B cell (primary cell): ENCODE data around the gene ICOS. TPM values are rescaled to one million over a fixed set of nuclear protein-coding genes. Genes with fewer than 3 reads are reported as not detected.

Experiments
- ATAC-seq: fragments of 200-7000 bp; cut with Tn5 transposase; one replicate; pipeline ENCODE4 v1.10.0; 2021; ENCODE audit warnings: low read depth, mild to moderate bottlenecking, moderate number of reproducible peaks, moderate library complexity
- CTCF ChIA-PET: fragments of 350-600 bp; sonication (Branson Sonifier 250); formaldehyde crosslinking; loops from one replicate; lab custom pipeline; 2021; ENCODE audit warnings: antibody characterized with exemption, inconsistent platforms; lab: Charles Lee
- POLR2A ChIA-PET: fragments of 350-600 bp; sonication (Branson Sonifier 250); formaldehyde crosslinking; loops from one replicate; lab custom pipeline; 2021; ENCODE audit warnings: antibody characterized with exemption; lab: Charles Lee
- DNase-seq: peaks from one replicate; pipeline ENCODE4 v3.0.0; 2013
- H2AFZ ChIP-seq: 2 replicates; pipeline ENCODE4 v1.6.1; 2012; ENCODE audit warnings: mild to moderate bottlenecking, low read depth, low read length; ENCODE audit not compliant: insufficient read depth, poor library complexity, severe bottlenecking
- H3K27ac ChIP-seq, 2 donors: 1 replicate in 1 of 2; 2 replicates in 1 of 2; pipeline ENCODE4 v1.5.1; 2012 to 2013; ENCODE audit warnings: low read length in 2 of 2, mild to moderate bottlenecking in 2 of 2, moderate library complexity in 1 of 2
- H3K27me3 ChIP-seq, 4 experiments: fragments of 200-600 bp in 1 of 4; sonication (generic) in 1 of 4; replicated peaks in 1 of 4; 1 replicate in 2 of 4; 2 replicates in 2 of 4; pipeline versions ENCODE4 v1.6.1 to v1.7.0; 2013 to 2016; ENCODE audit warnings: low read length in 3 of 4, mild to moderate bottlenecking in 2 of 4, mixed read lengths in 1 of 4, moderate library complexity in 1 of 4; ENCODE audit not compliant: insufficient read depth in 4 of 4, control insufficient read depth in 3 of 4; ENCODE audit errors: control extremely low read depth in 1 of 4
- H3K36me3 ChIP-seq, 2 experiments: replicated peaks in 1 of 2; 1 replicate in 1 of 2; 2 replicates in 1 of 2; pipeline versions ENCODE4 v1.6.1 to v1.7.1; 2013; ENCODE audit warnings: low read length in 1 of 2; ENCODE audit not compliant: insufficient read depth in 2 of 2, control insufficient read depth in 1 of 2; ENCODE audit errors: control extremely low read depth in 1 of 2, extremely low read depth in 1 of 2
- H3K4me1 ChIP-seq, 2 donors: fragments of 200-600 bp in 1 of 2; sonication (generic) in 1 of 2; 1 replicate in 1 of 2; 2 replicates in 1 of 2; pipeline versions ENCODE4 v1.5.1 to v1.6.1; 2013 to 2017; ENCODE audit warnings: low read length in 2 of 2; ENCODE audit not compliant: control insufficient read depth in 2 of 2, insufficient read depth in 2 of 2
- H3K4me2 ChIP-seq: replicated peaks from 2 replicates; pipeline ENCODE3; 2012; ENCODE audit warnings: mild to moderate bottlenecking, low read depth, low read length; ENCODE audit not compliant: poor library complexity, severe bottlenecking
- H3K4me3 ChIP-seq, 5 experiments: fragments of 200-600 bp in 1 of 5; sonication (generic) in 1 of 5; 1 replicate in 3 of 5; 2 replicates in 2 of 5; pipeline versions ENCODE4 v1.5.1 to v1.7.0; 2011 to 2016; ENCODE audit warnings: low read length in 4 of 5, mild to moderate bottlenecking in 4 of 5, low read depth in 2 of 5, control low read depth in 1 of 5, moderate library complexity in 1 of 5; ENCODE audit not compliant: insufficient read depth in 1 of 5; ENCODE audit errors: control extremely low read depth in 1 of 5, extremely low read depth in 1 of 5
- H3K79me2 ChIP-seq: fragments of 200-600 bp; sonication (generic); one replicate; pipeline ENCODE4 v1.6.0; 2016; ENCODE audit warnings: low read length; ENCODE audit not compliant: control insufficient read depth, insufficient read depth
- H3K9ac ChIP-seq: fragments of 200-600 bp; sonication (generic); 2 replicates; pipeline ENCODE4 v1.6.1; 2017; ENCODE audit warnings: mild to moderate bottlenecking, low read length, moderate library complexity
- H3K9me3 ChIP-seq, 3 donors: one replicate each; pipeline versions ENCODE4 v1.6.1 to v1.7.1; 2013; ENCODE audit warnings: low read length in 2 of 3; ENCODE audit not compliant: control insufficient read depth in 2 of 3, insufficient read depth in 1 of 3; ENCODE audit errors: control extremely low read depth in 1 of 3
- H4K20me1 ChIP-seq: 2 replicates; pipeline ENCODE4 v1.6.0; 2012; ENCODE audit warnings: mild to moderate bottlenecking, low read length; ENCODE audit not compliant: insufficient read depth, control insufficient read depth, poor library complexity, severe bottlenecking
- H3K27ac Mint-ChIP-seq: one replicate; pipeline ENCODE4 v1.8.0; 2021; ENCODE audit warnings: mixed read lengths
- H3K27me3 Mint-ChIP-seq: one replicate; pipeline ENCODE4 v1.8.0; 2021; ENCODE audit warnings: mixed read lengths
- H3K4me1 Mint-ChIP-seq: one replicate; pipeline ENCODE4 v1.8.0; 2021; ENCODE audit warnings: mixed read lengths
- H3K4me3 Mint-ChIP-seq: one replicate; pipeline ENCODE4 v1.8.0; 2021; ENCODE audit warnings: mixed read lengths
- H3K9me3 Mint-ChIP-seq: one replicate; pipeline ENCODE4 v1.8.0; 2022; ENCODE audit warnings: mixed read lengths; ENCODE audit not compliant: insufficient read depth
- EZH2 ChIP-seq: IDR thresholded peaks from 2 replicates; pipeline ENCODE4 v1.6.1; 2012; ENCODE audit warnings: borderline replicate concordance, low read depth, mild to moderate bottlenecking, moderate library complexity, low read length; ENCODE audit not compliant: insufficient read depth, poor library complexity, severe bottlenecking
- WGBS: methylation state at CpG from one replicate; pipeline ENCODE4 v1.1.5; 2013; ENCODE audit warnings: missing lambda C conversion rate; ENCODE audit not compliant: insufficient coverage; 5-methylcytosine and 5-hydroxymethylcytosine counted together
- intact Hi-C: fragments of 100-400 bp; cut with micrococcal nuclease; formaldehyde crosslinking; loops from one replicate; pipeline ENCODE4 v1.10.0; 2022
- polyA plus RNA-seq: library from polyadenylated mRNA; depleted of rRNA; stranded (reverse); fragments of >200 nt; gene quantifications from 2 replicates; pipeline ENCODE4 v1.2.3, GENCODE V29; 2012
- total RNA-seq, 2 donors: library from RNA; stranded (reverse); fragments of 120-200 nt in 1 of 2; gene quantifications; 1 replicate in 1 of 2; 2 replicates in 1 of 2; pipeline versions ENCODE4 v1.2.3 to v1.2.4, GENCODE V29; 2013 to 2022
- TF ChIP-seq, protein P1 (sequence below): fragments of 200-600 bp; IDR thresholded peaks from one replicate; pipeline ENCODE4 v1.8.0; 2022; ENCODE audit warnings: antibody characterized with exemption, mild to moderate bottlenecking

The ICOS gene
- total and polyA plus RNA-seq, 2 donors (not counting 1 experiment from before 2014, with no cell fraction given), result 0.21 TPM; not detected in 1

DNA sequence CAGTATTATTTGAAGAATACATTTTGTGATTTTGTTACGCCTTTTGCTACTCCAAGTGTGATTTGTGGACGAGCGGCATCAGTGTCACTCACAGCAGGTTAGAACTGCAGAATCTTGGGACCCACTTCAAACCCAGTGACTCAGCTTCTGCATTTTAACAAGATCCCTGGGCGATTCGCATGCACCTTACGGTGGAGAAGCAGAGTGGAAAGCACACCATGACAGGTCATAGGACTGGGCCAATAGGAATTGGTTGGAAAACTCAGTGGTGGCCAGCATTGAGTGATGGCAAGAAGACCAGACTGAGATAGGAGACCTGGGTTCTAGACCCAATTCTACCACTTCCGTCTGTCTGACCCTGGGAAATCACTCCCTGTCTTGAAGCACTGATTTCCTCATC, 42.7 kb upstream of the ICOS start:
- no peak overlapping the region for H3K27ac Mint-ChIP-seq
- peaks cover 21% of the 10 kb centered on the region for H3K4me1 Mint-ChIP-seq
- peaks cover 18% of the 10 kb centered on the region for H3K27me3 Mint-ChIP-seq
- CTCF ChIA-PET, result no interaction called here
- WGBS, result 96% methylated on average over 3 of the region's 7 CpGs
- no peak overlapping the region for H3K27ac ChIP-seq
- H3K4me2 ChIP-seq, result no peak overlapping the region
- H3K4me3 Mint-ChIP-seq, result no peak overlapping the region
- ATAC-seq (no peak), DNase-seq (no peak)
- peaks cover 14 to 17% of the 10 kb centered on the region in 2 donors for H3K4me1 ChIP-seq
- H3K36me3 ChIP-seq, result no peaks in the 10 kb centered on the region
- no peak overlapping the region for H2AFZ ChIP-seq
- no peaks in the 10 kb centered on the region for H4K20me1 ChIP-seq
- no peaks in the 10 kb centered on the region for H3K79me2 ChIP-seq
- H3K9me3 ChIP-seq, result peaks cover 0 to 1% (median 0%) of the 10 kb centered on the region in 3 donors
- no peak overlapping the region for H3K9ac ChIP-seq
- peaks cover 0 to 19% (median 2%) of the 10 kb centered on the region in 4 experiments for H3K27me3 ChIP-seq
- H3K9me3 Mint-ChIP-seq, result no peaks in the 10 kb centered on the region
- no peak overlapping the region for H3K4me3 ChIP-seq
- intact Hi-C loops, result no loop called here
- TF ChIP-seq EZH2, result no peak
- TF ChIP-seq, protein P1, sequence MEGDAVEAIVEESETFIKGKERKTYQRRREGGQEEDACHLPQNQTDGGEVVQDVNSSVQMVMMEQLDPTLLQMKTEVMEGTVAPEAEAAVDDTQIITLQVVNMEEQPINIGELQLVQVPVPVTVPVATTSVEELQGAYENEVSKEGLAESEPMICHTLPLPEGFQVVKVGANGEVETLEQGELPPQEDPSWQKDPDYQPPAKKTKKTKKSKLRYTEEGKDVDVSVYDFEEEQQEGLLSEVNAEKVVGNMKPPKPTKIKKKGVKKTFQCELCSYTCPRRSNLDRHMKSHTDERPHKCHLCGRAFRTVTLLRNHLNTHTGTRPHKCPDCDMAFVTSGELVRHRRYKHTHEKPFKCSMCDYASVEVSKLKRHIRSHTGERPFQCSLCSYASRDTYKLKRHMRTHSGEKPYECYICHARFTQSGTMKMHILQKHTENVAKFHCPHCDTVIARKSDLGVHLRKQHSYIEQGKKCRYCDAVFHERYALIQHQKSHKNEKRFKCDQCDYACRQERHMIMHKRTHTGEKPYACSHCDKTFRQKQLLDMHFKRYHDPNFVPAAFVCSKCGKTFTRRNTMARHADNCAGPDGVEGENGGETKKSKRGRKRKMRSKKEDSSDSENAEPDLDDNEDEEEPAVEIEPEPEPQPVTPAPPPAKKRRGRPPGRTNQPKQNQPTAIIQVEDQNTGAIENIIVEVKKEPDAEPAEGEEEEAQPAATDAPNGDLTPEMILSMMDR, result no peak
- POLR2A ChIA-PET, result no interaction called here

- Histone ChIP-seq H3K27ac (no peak overlapping the region), H3K4me2 (no peak overlapping the region), H3K79me2 (no peaks in the 10 kb centered on the region), H3K4me3 (no peak overlapping the region), H3K27me3 (peaks cover 0 to 19% (median 2%) of the 10 kb centered on the region in 4 experiments), H3K9ac (no peak overlapping the region), H3K36me3 (no peaks in the 10 kb centered on the region), H3K4me1 (peaks cover 14 to 17% of the 10 kb centered on the region in 2 donors), H4K20me1 (no peaks in the 10 kb centered on the region), H2AFZ (no peak overlapping the region), H3K9me3 (peaks cover 0 to 1% (median 0%) of the 10 kb centered on the region in 3 donors)
- Mint-ChIP-seq H3K4me1 (peaks cover 21% of the 10 kb centered on the region), H3K9me3 (no peaks in the 10 kb centered on the region), H3K27ac (no peak overlapping the region), H3K27me3 (peaks cover 18% of the 10 kb centered on the region), H3K4me3 (no peak overlapping the region)
- DNase-seq (no peak), ATAC-seq (no peak)
- no peak for TF ChIP-seq EZH2
- TF ChIP-seq, protein P1, result no peak
- intact Hi-C loops, result no loop called here
- ChIA-PET POLR2A (no interaction called here), CTCF (interaction anchor here (0.6 kb wide), 1 partner anchor 56 kb away, joined by 3 read pairs; no protein-coding TSS in a partner anchor)
- no CpG with 5 or more reads among the region's 1 CpG for WGBS
Measured at GRCh38 chr2:203894262-203894661, 42.3 kb upstream of the ICOS start.
